Caco-2 (cell line): ENCODE measurements around the gene CNP. TPM values are rescaled to one million over a fixed set of nuclear protein-coding genes. Genes with fewer than 3 reads are reported as not detected.

Experiments used
- BruUV-seq: library from RNA; stranded (reverse); fragments of 400-500 nt; replicated peaks from 2 replicates; lab custom pipeline; 2021; lab: Mats Ljungman, UMichigan
- CTCF ChIA-PET: fragments of 300-600 bp; sonication (Branson Sonifier 250); formaldehyde crosslinking; loops from one replicate; lab custom pipeline; 2022; ENCODE audit warnings: antibody characterized with exemption; lab: Charles Lee
- POLR2A ChIA-PET: fragments of 300-600 bp; sonication (Branson Sonifier 250); formaldehyde crosslinking; loops from one replicate; lab custom pipeline; 2022; ENCODE audit warnings: antibody characterized with exemption; lab: Charles Lee
- DNase-seq, 2 experiments: peaks; one replicate each; pipeline versions ENCODE4 v3.0.0 to v3.0.0-alpha.2; 2020 to 2022
- H3K27me3 ChIP-seq: replicated peaks from 2 replicates; pipeline ENCODE4 v1.6.0; 2011; ENCODE audit warnings: low read length; ENCODE audit not compliant: control insufficient read depth, insufficient read depth
- H3K36me3 ChIP-seq: 2 replicates; pipeline ENCODE4 v1.5.1; 2011; ENCODE audit warnings: low read length; ENCODE audit not compliant: control insufficient read depth, insufficient read depth
- H3K4me1 ChIP-seq: fragments of 250-450 bp; sonication (Bioruptor Pico); 2 replicates; pipeline ENCODE4 v1.5.1; 2020; ENCODE audit warnings: mild to moderate bottlenecking
- H3K4me3 ChIP-seq: 2 replicates; pipeline ENCODE4 v1.5.1; 2011; ENCODE audit warnings: low read depth, mild to moderate bottlenecking, control low read depth, low read length
- H3K9me3 ChIP-seq: fragments of 250-450 bp; sonication (Bioruptor Pico); 2 replicates; pipeline ENCODE4 v1.5.1; 2020; ENCODE audit warnings: mild to moderate bottlenecking, moderate library complexity
- H3K27ac Mint-ChIP-seq: one replicate; pipeline ENCODE4 v1.8.0; 2022; ENCODE audit warnings: mixed read lengths; ENCODE audit not compliant: unreplicated experiment
- H3K27me3 Mint-ChIP-seq: one replicate; pipeline ENCODE4 v1.8.0; 2022; ENCODE audit warnings: mixed read lengths; ENCODE audit not compliant: insufficient read depth, unreplicated experiment
- H3K36me3 Mint-ChIP-seq: one replicate; pipeline ENCODE4 v1.8.0; 2022; ENCODE audit warnings: mild to moderate bottlenecking, mixed read lengths; ENCODE audit not compliant: insufficient read depth, unreplicated experiment
- H3K4me1 Mint-ChIP-seq: one replicate; pipeline ENCODE4 v1.8.0; 2022; ENCODE audit warnings: low read depth, mixed read lengths; ENCODE audit not compliant: unreplicated experiment
- H3K4me3 Mint-ChIP-seq: one replicate; pipeline ENCODE4 v1.8.0; 2022; ENCODE audit warnings: mild to moderate bottlenecking, moderate library complexity, mixed read lengths; ENCODE audit not compliant: unreplicated experiment
- H3K9me3 Mint-ChIP-seq: one replicate; pipeline ENCODE4 v1.8.0; 2022; ENCODE audit warnings: mixed read lengths; ENCODE audit not compliant: unreplicated experiment
- CTCF ChIP-seq, 2 experiments: fragments of 200-600 bp in 1 of 2; IDR thresholded peaks; 1 replicate in 1 of 2; 2 replicates in 1 of 2; pipeline versions ENCODE4 v1.5.1 to v1.8.0; 2011 to 2022; ENCODE audit warnings: antibody characterized with exemption in 1 of 2, control low read depth in 1 of 2, inconsistent platforms in 1 of 2, low read depth in 1 of 2, low read length in 1 of 2, mild to moderate bottlenecking in 1 of 2, moderate library complexity in 1 of 2; ENCODE audit not compliant: insufficient read depth in 1 of 2, severe bottlenecking in 1 of 2, unreplicated experiment in 1 of 2
- intact Hi-C: fragments of 100-400 bp; cut with micrococcal nuclease; formaldehyde crosslinking; loops from one replicate; pipeline ENCODE4 v1.10.0; 2022; ENCODE audit not compliant: unreplicated experiment
- total RNA-seq: library from RNA; stranded (reverse); gene quantifications from 2 replicates; pipeline ENCODE4 v1.2.3, GENCODE V29; 2022

CNP gene
- total RNA-seq, 1 experiment from 2014 or later = 94.5 TPM

DNA sequence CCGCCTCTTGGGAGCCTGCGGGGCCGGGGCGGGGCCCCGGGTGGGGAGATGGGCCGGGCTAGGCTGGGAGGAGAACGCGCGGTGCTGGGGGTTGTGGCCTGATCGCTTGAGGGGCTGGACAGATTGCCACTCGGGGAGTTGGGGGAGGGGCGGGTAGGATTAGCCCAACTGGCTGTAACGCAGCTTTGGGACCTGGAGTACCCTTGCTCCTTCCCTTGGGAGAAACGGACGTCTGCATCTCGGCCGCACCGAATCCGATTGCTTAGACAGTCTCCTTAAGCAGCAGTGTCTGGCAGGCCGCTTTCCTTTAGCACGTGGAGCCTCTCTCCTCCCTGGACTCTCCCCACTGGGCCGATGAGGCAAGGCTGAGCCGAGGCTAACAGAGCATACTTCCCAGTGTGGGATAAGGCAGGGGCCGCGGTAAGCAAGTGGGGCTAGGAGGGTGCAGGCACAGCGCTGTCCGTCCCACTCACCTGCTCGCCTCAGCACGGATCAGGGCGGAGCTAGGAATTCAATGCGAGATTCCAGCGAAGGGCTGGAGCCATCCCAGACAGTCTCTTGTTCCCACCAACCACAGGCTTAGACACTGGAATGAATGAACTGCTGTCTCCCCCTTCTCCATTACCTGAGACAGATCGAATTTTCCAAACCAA lies 47.3 kb upstream of the CNP start:
- CTCF ChIA-PET = interaction anchor here (0.7 to 3.6 kb wide), 3 partner anchors 11 to 40 kb away, joined by 3 to 28 read pairs (median 7); partner anchors contain the start of gene ODAD4
- peaks cover 44% of the 10 kb centered on the region for H3K36me3 Mint-ChIP-seq
- Histone ChIP-seq H3K4me3 (peak overlapping the region; percentile 66), H3K27me3 (no peaks in the 10 kb centered on the region), H3K9me3 (no peaks in the 10 kb centered on the region), H3K36me3 (no peaks in the 10 kb centered on the region), H3K4me1 (peaks cover 39% of the 10 kb centered on the region)
- peak overlapping the region; percentile 79 for H3K27ac Mint-ChIP-seq
- peaks cover 27% of the 10 kb centered on the region for H3K4me1 Mint-ChIP-seq
- TSS peak; percentile 92 for BruUV-seq
- DNase-seq = peak; percentile 82 to 85
- H3K9me3 Mint-ChIP-seq = no peaks in the 10 kb centered on the region
- TF ChIP-seq CTCF (IDR thresholded peaks at IDR 0.05; ENCODE audit: insufficient read depth in 1 of 2, low read depth in 1 of 2, low read length in 1 of 2, severe bottlenecking in 1 of 2, unreplicated experiment in 1 of 2) = no peak
- H3K4me3 Mint-ChIP-seq = peak overlapping the region; percentile 94
- POLR2A ChIA-PET = interaction anchor here (0.7 to 2.8 kb wide), 7 partner anchors 11 to 133 kb away, joined by 3 to 31 read pairs (median 4); partner anchors contain the start of genes JUP, KLHL10 and ODAD4
- H3K27me3 Mint-ChIP-seq = no peaks in the 10 kb centered on the region
- intact Hi-C loops = loop anchor here (1.0 to 2.0 kb wide), 3 partner anchors 11 to 100 kb away; partner anchors contain the start of genes CNP and ODAD4

GRCh38 chr17:41919840-41920579 lies 46.6 kb upstream of the CNP start:
- intact Hi-C loops = loop anchor here (1.0 to 2.0 kb wide), 3 partner anchors 10 to 99 kb away; partner anchors contain the start of genes CNP and ODAD4
- peak overlapping the region; percentile 94 for H3K4me3 Mint-ChIP-seq
- Histone ChIP-seq H3K27me3 (no peaks in the 10 kb centered on the region; the same call in 1 of the 2 replicates), H3K36me3 (no peaks in the 10 kb centered on the region), H3K4me1 (peaks cover 32% of the 10 kb centered on the region), H3K9me3 (no peaks in the 10 kb centered on the region), H3K4me3 (peak overlapping the region; percentile 66)
- no TSS peak for BruUV-seq
- CTCF ChIA-PET = interaction anchor here (0.7 to 3.6 kb wide), 3 partner anchors 10 to 40 kb away, joined by 3 to 28 read pairs (median 7); partner anchors contain the start of gene ODAD4
- peaks cover 40% of the 10 kb centered on the region for H3K36me3 Mint-ChIP-seq
- H3K4me1 Mint-ChIP-seq = peaks cover 20% of the 10 kb centered on the region
- no peak for TF ChIP-seq CTCF (IDR thresholded peaks at IDR 0.05; ENCODE audit: insufficient read depth in 1 of 2, low read depth in 1 of 2, low read length in 1 of 2, severe bottlenecking in 1 of 2, unreplicated experiment in 1 of 2)
- no peaks in the 10 kb centered on the region for H3K9me3 Mint-ChIP-seq
- peak overlapping the region; percentile 79 for H3K27ac Mint-ChIP-seq
- DNase-seq = peak; percentile 38 to 45
- no peaks in the 10 kb centered on the region for H3K27me3 Mint-ChIP-seq
- POLR2A ChIA-PET = interaction anchor here (1.0 to 2.8 kb wide), 2 partner anchors 10 to 12 kb away, joined by 3 to 31 read pairs; partner anchors contain the start of gene ODAD4

- H3K4me1 Mint-ChIP-seq = peaks cover 14% of the 10 kb centered on the region
- no peak overlapping the region for H3K4me3 ChIP-seq
- H3K27ac Mint-ChIP-seq = peak overlapping the region; percentile 79
- peaks cover 34% of the 10 kb centered on the region for H3K36me3 Mint-ChIP-seq
- no peak overlapping the region for H3K4me3 Mint-ChIP-seq
- no peaks in the 10 kb centered on the region for H3K9me3 ChIP-seq
- no TSS peak for BruUV-seq
- no peaks in the 10 kb centered on the region for H3K9me3 Mint-ChIP-seq
- no peak for DNase-seq
- H3K27me3 ChIP-seq = no peaks in the 10 kb centered on the region; the same call in 1 of the 2 replicates
- TF ChIP-seq CTCF (IDR thresholded peaks at IDR 0.05; ENCODE audit: insufficient read depth in 1 of 2, low read depth in 1 of 2, low read length in 1 of 2, severe bottlenecking in 1 of 2, unreplicated experiment in 1 of 2) = no peak
- no peaks in the 10 kb centered on the region for H3K27me3 Mint-ChIP-seq
- ChIA-PET CTCF (interaction anchor here (3.6 kb wide), 1 partner anchor 10 kb away, joined by 28 read pairs; the partner anchor contains the start of gene ODAD4), POLR2A (interaction anchor here (0.8 kb wide), 1 partner anchor 10 kb away, joined by 5 read pairs; the partner anchor contains the start of gene ODAD4)
- intact Hi-C loops = no loop called here
- no peaks in the 10 kb centered on the region for H3K36me3 ChIP-seq
- H3K4me1 ChIP-seq = peaks cover 26% of the 10 kb centered on the region
Measured at GRCh38 chr17:41920580-41920955, 46.0 kb upstream of the CNP start.
